Lower leg skin (tissue), 4 donors: ENCODE data around the gene AKAP14. TPM values are rescaled to one million over a fixed set of nuclear protein-coding genes. Genes with fewer than 3 reads are reported as not detected.

Source experiments
- DNase-seq, 2 donors: peaks; one replicate each; pipeline ENCODE4 v3.0.0-alpha.2; 2019; ENCODE audit warnings: low spot score in 2 of 2
- H3K4me3 ChIP-seq: fragments of 200-600 bp; sonication (generic); 2 replicates; pipeline ENCODE4 v1.5.1; 2017; ENCODE audit warnings: mild to moderate bottlenecking, low read depth; ENCODE audit not compliant: poor library complexity, severe bottlenecking
- POLR2A ChIP-seq, 2 donors: fragments of 450-650 bp; IDR thresholded peaks; one replicate each; pipeline ENCODE4 v1.6.1; 2016 to 2017; ENCODE audit warnings: antibody characterized with exemption in 2 of 2, mild to moderate bottlenecking in 1 of 2, moderate library complexity in 1 of 2
- WGBS, 2 donors: methylation state at CpG; one replicate each; pipeline ENCODE4 v1.1.5; 2018; 5-methylcytosine and 5-hydroxymethylcytosine counted together
- intact Hi-C: fragments of 100-400 bp; cut with DNase I; formaldehyde crosslinking; loops from one replicate; pipeline ENCODE4 v1.15.0; 2023; ENCODE audit warnings: low total_unique reads
- total RNA-seq, 4 donors: library from RNA; depleted of rRNA; stranded (reverse); fragments of >200 nt; gene quantifications; one replicate each; pipeline ENCODE4 v1.1.0, GENCODE V29; 2016
- TF ChIP-seq, protein P1 (sequence below), 3 donors: fragments of 450-650 bp; IDR thresholded peaks; one replicate each; pipeline ENCODE4 v1.5.1; 2016; ENCODE audit warnings: antibody characterized with exemption in 3 of 3, mild to moderate bottlenecking in 3 of 3, moderate library complexity in 2 of 3

The AKAP14 gene
- total RNA-seq, 4 donors from 2014 or later = not detected

DNA sequence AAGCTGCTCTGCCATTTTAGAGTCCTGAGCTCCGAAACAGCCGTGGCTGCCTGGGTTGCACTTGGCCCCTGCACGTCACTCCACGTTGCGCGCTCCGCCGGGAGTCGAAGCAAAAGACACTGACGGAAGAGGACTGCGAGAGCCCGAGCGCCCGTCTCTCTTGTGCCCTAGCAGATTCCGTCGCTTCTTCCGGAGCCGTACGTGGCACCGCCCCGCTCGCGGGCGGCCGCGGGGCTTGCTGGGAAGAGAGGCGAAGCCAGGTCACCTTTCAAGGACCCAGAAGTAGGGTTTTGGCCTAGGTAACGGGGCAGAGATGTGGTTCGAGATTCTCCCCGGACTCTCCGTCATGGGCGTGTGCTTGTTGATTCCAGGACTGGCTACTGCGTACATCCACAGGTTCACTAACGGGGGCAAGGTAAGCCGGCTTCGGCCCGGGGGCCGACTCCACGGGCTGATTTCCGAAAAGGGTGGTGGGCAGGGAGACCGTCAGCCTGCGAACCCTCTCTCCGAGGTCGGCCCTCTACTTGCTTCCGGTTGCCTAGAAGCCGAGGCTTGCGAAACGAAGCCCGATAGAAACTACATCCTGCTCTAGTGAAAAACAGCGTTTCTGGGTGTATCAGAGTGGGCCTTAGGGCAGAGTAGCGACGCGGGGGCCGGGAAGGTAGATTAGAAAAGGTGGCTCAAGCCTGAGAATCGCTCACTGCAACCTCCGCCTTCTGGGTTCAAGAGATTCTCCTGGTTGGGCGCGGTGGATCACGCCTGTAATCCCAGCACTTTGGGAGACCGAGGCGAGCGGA lies 23.9 kb upstream of the AKAP14 start, which contains the start of the genes NDUFA1 and RNF113A:
Gene NDUFA1 (plus strand): TSS at position 234 of the 797 bp plus-strand sequence. CDS start 80 bp downstream, at position 314.
Gene RNF113A (minus strand): TSS at position 135 of the 797 bp plus-strand sequence. CDS start 120 bp downstream, at position 15.
- H3K4me3 ChIP-seq = peak within 1 kb of the TSS; percentile 48
- WGBS, 2 donors = 52% methylated on average over 62 of the region's 62 CpGs; no CpG with 5 or more reads in 1 of the 2 donors
- intact Hi-C loops = no loop called here
- TF ChIP-seq, protein P1, sequence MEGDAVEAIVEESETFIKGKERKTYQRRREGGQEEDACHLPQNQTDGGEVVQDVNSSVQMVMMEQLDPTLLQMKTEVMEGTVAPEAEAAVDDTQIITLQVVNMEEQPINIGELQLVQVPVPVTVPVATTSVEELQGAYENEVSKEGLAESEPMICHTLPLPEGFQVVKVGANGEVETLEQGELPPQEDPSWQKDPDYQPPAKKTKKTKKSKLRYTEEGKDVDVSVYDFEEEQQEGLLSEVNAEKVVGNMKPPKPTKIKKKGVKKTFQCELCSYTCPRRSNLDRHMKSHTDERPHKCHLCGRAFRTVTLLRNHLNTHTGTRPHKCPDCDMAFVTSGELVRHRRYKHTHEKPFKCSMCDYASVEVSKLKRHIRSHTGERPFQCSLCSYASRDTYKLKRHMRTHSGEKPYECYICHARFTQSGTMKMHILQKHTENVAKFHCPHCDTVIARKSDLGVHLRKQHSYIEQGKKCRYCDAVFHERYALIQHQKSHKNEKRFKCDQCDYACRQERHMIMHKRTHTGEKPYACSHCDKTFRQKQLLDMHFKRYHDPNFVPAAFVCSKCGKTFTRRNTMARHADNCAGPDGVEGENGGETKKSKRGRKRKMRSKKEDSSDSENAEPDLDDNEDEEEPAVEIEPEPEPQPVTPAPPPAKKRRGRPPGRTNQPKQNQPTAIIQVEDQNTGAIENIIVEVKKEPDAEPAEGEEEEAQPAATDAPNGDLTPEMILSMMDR (IDR thresholded peaks at IDR 0.05) = no peak
- no peak for TF ChIP-seq POLR2A (IDR thresholded peaks at IDR 0.05)
- DNase-seq = peak; percentile 75 to 96

DNA sequence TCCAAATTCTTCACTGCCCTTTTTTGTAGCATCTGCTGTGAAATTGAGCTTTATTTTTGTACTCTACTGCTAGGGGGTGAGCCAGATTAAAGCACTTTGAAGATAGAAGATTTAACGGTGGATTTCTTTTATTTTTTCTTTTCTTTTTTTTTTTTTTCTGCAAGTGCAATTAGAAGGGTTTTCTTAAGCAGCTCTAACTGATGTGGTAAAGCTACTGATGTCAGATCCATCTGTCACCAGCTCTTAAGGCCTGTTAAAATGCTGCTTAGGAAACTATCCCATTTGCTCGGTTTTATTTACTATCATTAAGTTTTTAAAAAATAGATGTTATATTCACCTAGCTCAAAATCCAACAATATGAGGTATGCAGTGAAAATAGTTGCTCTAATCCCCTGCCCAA lies 17.0 kb upstream of the AKAP14 start:
- WGBS, 2 donors = 62 to 71% methylated on average over 2 of the region's 2 CpGs
- no peak for DNase-seq
- TF ChIP-seq, protein P1 (IDR thresholded peaks at IDR 0.05) = no peak
- no peak for TF ChIP-seq POLR2A (IDR thresholded peaks at IDR 0.05)
- intact Hi-C loops = no loop called here
- H3K4me3 ChIP-seq = no peak overlapping the region

DNA sequence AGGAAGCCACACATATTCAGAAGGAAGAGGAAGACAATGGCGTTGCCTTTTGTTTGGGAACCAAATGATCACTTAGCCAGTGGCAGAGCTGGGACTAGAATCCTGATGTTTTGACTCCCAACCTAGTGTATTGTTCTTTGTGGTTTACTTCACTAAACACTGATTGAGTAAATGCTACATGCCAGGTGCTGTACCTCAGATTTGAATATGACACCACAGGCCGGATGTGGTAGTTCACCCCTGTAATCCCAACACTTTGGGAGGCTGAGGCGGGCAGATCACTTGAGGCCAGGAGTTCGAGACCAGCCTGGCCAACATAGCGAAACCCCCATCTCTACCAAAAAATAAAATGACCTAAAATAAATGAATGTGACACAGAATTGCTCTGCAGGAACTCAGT lies 15.6 kb upstream of the AKAP14 start:
- intact Hi-C loops = no loop called here
- WGBS, 2 donors = 79 to 80% methylated on average over 5 of the region's 5 CpGs
- TF ChIP-seq POLR2A (IDR thresholded peaks at IDR 0.05) = no peak
- TF ChIP-seq, protein P1 (IDR thresholded peaks at IDR 0.05) = no peak
- H3K4me3 ChIP-seq = no peak overlapping the region
- no peak for DNase-seq

DNA sequence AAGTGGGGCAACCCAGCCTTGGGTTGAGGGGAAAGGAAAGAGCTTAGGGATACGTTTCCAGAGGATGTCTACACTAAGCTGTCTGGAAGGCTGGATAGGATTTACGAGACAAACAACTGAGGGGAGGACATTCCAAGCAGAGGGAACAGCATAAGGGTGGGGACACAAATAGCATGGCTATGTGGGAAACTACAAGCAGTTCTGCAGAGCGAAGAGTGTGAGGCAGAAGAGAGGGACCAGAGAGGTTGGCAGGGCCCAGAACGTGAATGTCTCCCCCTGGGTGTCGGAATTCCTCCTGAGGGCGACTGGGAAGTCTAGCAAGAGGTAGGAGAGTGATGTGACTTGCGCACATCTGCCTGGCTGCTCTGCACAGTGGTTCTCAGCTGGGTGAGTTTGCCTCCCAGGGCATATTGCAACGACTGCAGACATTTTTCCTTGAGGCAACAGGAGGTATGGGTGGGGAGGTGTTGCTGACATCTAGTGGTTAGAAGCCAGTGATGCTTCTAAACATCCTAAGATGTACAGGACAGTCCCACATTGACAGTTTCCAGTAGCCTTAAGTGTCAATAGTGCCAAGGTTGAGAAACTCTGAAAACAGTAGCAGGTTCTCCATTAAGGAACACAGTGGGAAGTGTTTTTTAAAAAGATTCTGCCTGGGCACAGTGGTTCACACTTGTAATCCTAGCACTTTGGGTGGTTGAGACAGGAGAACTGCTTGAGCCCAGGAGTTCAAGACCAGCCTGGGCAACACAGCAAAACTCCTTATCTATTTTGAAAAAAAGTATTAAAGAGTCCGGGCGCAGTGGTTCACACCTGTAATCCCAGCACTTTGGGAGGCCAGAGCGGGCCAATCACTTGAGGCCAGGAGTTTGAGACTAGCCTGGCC lies 14.9 kb upstream of the AKAP14 start:
- TF ChIP-seq, protein P1 (IDR thresholded peaks at IDR 0.05) = no peak
- TF ChIP-seq POLR2A (IDR thresholded peaks at IDR 0.05) = no peak
- DNase-seq = no peak
- WGBS, 2 donors = 50 to 52% methylated on average over 11 of the region's 11 CpGs
- intact Hi-C loops = no loop called here
- no peak overlapping the region for H3K4me3 ChIP-seq

DNA sequence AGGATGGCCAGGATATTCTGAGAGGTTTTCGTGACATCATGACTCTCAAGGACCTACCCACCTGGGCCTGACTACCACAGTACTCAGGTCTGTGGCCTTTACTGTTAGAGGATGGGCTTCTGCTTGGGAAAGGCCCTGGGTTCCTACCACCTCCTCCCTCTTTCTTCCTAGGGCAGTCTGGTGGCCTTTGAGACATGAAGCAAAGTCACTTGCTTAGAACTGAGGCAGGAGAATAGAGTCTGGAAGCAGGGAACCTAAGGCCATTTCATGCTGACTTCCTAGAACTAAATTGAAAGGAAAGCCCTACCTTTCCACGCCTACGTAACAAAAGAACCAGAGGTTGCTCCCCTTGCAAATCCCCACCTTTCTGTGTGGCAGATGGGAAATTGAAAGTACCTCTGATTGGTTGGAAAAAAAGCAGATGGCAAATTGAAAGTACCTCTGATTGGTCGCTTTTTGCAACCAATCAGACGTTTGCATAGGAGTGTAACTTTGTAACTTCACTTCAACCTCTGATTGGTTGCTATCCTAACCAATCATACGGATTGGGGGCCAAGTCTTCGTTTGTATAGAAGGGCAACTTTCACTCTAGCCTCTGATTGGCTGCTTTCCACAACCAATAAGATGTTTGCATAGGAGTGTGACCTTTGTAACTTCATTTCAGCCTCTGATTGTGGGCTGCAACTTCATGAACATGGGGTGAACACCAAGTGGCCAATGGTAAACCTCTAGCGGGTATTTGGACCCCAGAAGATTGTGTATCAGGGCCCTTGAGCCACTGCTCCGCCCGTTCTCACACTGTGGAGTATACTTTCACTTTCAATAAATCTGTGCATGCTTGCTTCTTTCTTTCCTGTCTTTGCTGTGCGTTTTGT lies 9.9 kb upstream of the AKAP14 start:
- DNase-seq = no peak
- intact Hi-C loops = no loop called here
- 76 to 86% methylated on average over 11 of the region's 11 CpGs for WGBS, 2 donors
- no peak for TF ChIP-seq POLR2A (IDR thresholded peaks at IDR 0.05)
- TF ChIP-seq, protein P1 (IDR thresholded peaks at IDR 0.05) = no peak
- no peak overlapping the region for H3K4me3 ChIP-seq
